WTC11 (cell line): ENCODE results near the gene EPN3. TPM values are rescaled to one million over a fixed set of nuclear protein-coding genes. Genes with fewer than 3 reads are reported as not detected.

Experiments
- ATAC-seq: fragments of 200-7000 bp; cut with Tn5 transposase; 2 replicates; pipeline ENCODE4 v1.10.0; 2021; ENCODE audit warnings: mild to moderate bottlenecking, moderate library complexity
- CTCF ChIA-PET: fragments of 300-600 bp; sonication (Branson Sonifier 250); formaldehyde crosslinking; loops from one replicate; lab custom pipeline; 2021; ENCODE audit warnings: antibody characterized with exemption; lab: Charles Lee
- POLR2A ChIA-PET: fragments of 350-600 bp; sonication (Branson Sonifier 250); formaldehyde crosslinking; loops from one replicate; lab custom pipeline; 2021; ENCODE audit warnings: antibody characterized with exemption; lab: Charles Lee
- DNase-seq: peaks from one replicate; pipeline ENCODE4 v3.0.0; 2021; ENCODE audit warnings: low spot score
- H3K27ac Mint-ChIP-seq: 2 replicates; pipeline ENCODE4 v1.8.0; 2021; ENCODE audit warnings: mixed read lengths
- H3K27me3 Mint-ChIP-seq: 2 replicates; pipeline ENCODE4 v1.8.0; 2021; ENCODE audit warnings: low read depth, mild to moderate bottlenecking, moderate library complexity, mixed read lengths
- H3K36me3 Mint-ChIP-seq: 2 replicates; pipeline ENCODE4 v1.8.0; 2021; ENCODE audit warnings: mixed read lengths
- H3K4me1 Mint-ChIP-seq: 2 replicates; pipeline ENCODE4 v1.8.0; 2022; ENCODE audit warnings: mixed read lengths
- H3K4me3 Mint-ChIP-seq: 2 replicates; pipeline ENCODE4 v1.8.0; 2021; ENCODE audit warnings: mild to moderate bottlenecking, moderate library complexity, mixed read lengths
- H3K9me3 Mint-ChIP-seq: 2 replicates; pipeline ENCODE4 v1.8.0; 2021; ENCODE audit warnings: mixed read lengths
- CBFB ChIP-seq: sonication (generic); formaldehyde crosslinking; IDR thresholded peaks from 2 replicates; pipeline ENCODE4 v1.8.1; 2022; ENCODE audit warnings: mild to moderate bottlenecking, low read depth, missing genetic modification reagents
- ESRRA ChIP-seq: sonication (generic); formaldehyde crosslinking; IDR thresholded peaks from 2 replicates; pipeline ENCODE4 v1.8.1; 2022; ENCODE audit warnings: mild to moderate bottlenecking, missing genetic modification reagents, borderline replicate concordance
- FOXP1 ChIP-seq: sonication (generic); formaldehyde crosslinking; IDR thresholded peaks from 2 replicates; pipeline ENCODE4 v1.8.0; 2022; ENCODE audit warnings: missing genetic modification reagents, mild to moderate bottlenecking, moderate library complexity, borderline replicate concordance
- JUN ChIP-seq: sonication (generic); formaldehyde crosslinking; IDR thresholded peaks from 2 replicates; pipeline ENCODE4 v1.8.0; 2023; ENCODE audit warnings: mild to moderate bottlenecking, missing genetic modification reagents
- OVOL2 ChIP-seq: fragments of 250-450 bp; sonication (Bioruptor Pico); IDR thresholded peaks from 2 replicates; pipeline ENCODE4 v1.9.0; 2021; ENCODE audit warnings: mild to moderate bottlenecking, borderline replicate concordance
- SOX15 ChIP-seq: fragments of 250-450 bp; sonication (Bioruptor Pico); IDR thresholded peaks from 2 replicates; pipeline ENCODE4 v1.9.0; 2021; ENCODE audit warnings: mild to moderate bottlenecking
- TP53 ChIP-seq: sonication (generic); formaldehyde crosslinking; IDR thresholded peaks from 2 replicates; pipeline ENCODE4 v1.8.1; 2023; ENCODE audit warnings: mild to moderate bottlenecking, missing genetic modification reagents
- ZBTB21 ChIP-seq: sonication (generic); formaldehyde crosslinking; IDR thresholded peaks from 2 replicates; pipeline ENCODE4 v1.8.1; 2023; ENCODE audit warnings: mild to moderate bottlenecking, missing genetic modification reagents, borderline replicate concordance
- ZNF121 ChIP-seq: sonication (generic); formaldehyde crosslinking; IDR thresholded peaks from 2 replicates; pipeline ENCODE4 v1.8.0; 2023; ENCODE audit warnings: missing genetic modification reagents
- ZNF232 ChIP-seq: sonication (generic); formaldehyde crosslinking; IDR thresholded peaks from 2 replicates; pipeline ENCODE4 v1.8.0; 2022; ENCODE audit warnings: mild to moderate bottlenecking, missing genetic modification reagents
- ZNF416 ChIP-seq: fragments of 250-450 bp; sonication (Bioruptor Pico); IDR thresholded peaks from 2 replicates; pipeline ENCODE4 v1.9.0; 2021; ENCODE audit warnings: mild to moderate bottlenecking, inconsistent platforms
- total RNA-seq: library from RNA; stranded (reverse); gene quantifications from 3 replicates; pipeline ENCODE4 v1.2.3, GENCODE V29; 2021
- TF ChIP-seq, protein P1 (sequence below): fragments of 250-450 bp; sonication (Bioruptor Pico); IDR thresholded peaks from 2 replicates; pipeline ENCODE4 v1.9.0; 2021; ENCODE audit warnings: mild to moderate bottlenecking
- TF ChIP-seq, protein P2 (sequence below): sonication (generic); formaldehyde crosslinking; IDR thresholded peaks from 2 replicates; pipeline ENCODE4 v1.8.0; 2022; ENCODE audit warnings: mild to moderate bottlenecking, missing genetic modification reagents
- TF ChIP-seq, protein P3 (sequence below): fragments of 250-450 bp; sonication (Bioruptor Pico); IDR thresholded peaks from 2 replicates; pipeline ENCODE4 v1.9.0; 2021; ENCODE audit warnings: mild to moderate bottlenecking
- TF ChIP-seq, protein P4 (sequence below): sonication (generic); formaldehyde crosslinking; IDR thresholded peaks from 2 replicates; pipeline ENCODE4 v1.8.0; 2022; ENCODE audit warnings: mild to moderate bottlenecking, missing genetic modification reagents
- TF ChIP-seq, protein P5 (sequence below): sonication (generic); formaldehyde crosslinking; IDR thresholded peaks from 2 replicates; pipeline ENCODE4 v1.8.1; 2022; ENCODE audit warnings: missing genetic modification reagents, borderline replicate concordance
- TF ChIP-seq, protein P6 (sequence below): sonication (generic); formaldehyde crosslinking; IDR thresholded peaks from 2 replicates; pipeline ENCODE4 v1.8.1; 2023; ENCODE audit warnings: mild to moderate bottlenecking, missing genetic modification reagents

The EPN3 gene
- total RNA-seq, 1 experiment from 2014 or later: 8.8 TPM

DNA sequence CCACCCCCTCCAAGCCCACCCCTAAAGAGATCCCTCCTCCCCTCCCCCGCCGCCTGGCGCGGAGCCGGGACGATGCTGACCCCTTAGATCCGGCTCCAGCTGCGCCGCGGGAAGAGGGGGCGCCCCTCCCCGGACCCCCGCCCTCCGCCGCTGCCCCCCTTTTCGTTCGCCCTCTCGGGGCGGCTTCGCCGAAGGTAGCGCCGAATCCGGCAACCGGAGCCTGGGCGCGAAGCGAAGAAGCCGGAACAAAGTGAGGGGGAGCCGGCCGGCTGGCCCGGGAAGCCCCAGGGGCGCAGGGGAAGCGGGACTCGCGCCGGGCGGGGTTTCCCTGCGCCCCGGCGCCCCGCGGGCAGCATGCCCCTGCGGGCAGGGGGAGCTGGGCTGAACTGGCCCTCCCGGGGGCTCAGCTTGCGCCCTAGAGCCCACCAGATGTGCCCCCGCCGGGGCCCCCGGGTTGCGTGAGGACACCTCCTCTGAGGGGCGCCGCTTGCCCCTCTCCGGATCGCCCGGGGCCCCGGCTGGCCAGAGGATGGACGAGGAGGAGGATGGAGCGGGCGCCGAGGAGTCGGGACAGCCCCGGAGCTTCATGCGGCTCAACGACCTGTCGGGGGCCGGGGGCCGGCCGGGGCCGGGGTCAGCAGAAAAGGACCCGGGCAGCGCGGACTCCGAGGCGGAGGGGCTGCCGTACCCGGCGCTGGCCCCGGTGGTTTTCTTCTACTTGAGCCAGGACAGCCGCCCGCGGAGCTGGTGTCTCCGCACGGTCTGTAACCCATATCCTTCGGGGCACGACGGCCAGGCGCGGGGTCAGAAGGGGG is 28.6 kb downstream of the EPN3 start (continued):
- TF ChIP-seq, protein P1, sequence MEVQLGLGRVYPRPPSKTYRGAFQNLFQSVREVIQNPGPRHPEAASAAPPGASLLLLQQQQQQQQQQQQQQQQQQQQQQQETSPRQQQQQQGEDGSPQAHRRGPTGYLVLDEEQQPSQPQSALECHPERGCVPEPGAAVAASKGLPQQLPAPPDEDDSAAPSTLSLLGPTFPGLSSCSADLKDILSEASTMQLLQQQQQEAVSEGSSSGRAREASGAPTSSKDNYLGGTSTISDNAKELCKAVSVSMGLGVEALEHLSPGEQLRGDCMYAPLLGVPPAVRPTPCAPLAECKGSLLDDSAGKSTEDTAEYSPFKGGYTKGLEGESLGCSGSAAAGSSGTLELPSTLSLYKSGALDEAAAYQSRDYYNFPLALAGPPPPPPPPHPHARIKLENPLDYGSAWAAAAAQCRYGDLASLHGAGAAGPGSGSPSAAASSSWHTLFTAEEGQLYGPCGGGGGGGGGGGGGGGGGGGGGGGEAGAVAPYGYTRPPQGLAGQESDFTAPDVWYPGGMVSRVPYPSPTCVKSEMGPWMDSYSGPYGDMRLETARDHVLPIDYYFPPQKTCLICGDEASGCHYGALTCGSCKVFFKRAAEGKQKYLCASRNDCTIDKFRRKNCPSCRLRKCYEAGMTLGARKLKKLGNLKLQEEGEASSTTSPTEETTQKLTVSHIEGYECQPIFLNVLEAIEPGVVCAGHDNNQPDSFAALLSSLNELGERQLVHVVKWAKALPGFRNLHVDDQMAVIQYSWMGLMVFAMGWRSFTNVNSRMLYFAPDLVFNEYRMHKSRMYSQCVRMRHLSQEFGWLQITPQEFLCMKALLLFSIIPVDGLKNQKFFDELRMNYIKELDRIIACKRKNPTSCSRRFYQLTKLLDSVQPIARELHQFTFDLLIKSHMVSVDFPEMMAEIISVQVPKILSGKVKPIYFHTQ (CRISPR knock-in tag): no peak
- no peak for TF ChIP-seq ZNF416 (CRISPR knock-in tag)
- TF ChIP-seq TP53 (CRISPR knock-in tag): no peak
- TF ChIP-seq, protein P2, sequence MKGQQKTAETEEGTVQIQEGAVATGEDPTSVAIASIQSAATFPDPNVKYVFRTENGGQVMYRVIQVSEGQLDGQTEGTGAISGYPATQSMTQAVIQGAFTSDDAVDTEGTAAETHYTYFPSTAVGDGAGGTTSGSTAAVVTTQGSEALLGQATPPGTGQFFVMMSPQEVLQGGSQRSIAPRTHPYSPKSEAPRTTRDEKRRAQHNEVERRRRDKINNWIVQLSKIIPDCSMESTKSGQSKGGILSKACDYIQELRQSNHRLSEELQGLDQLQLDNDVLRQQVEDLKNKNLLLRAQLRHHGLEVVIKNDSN: no peak

DNA sequence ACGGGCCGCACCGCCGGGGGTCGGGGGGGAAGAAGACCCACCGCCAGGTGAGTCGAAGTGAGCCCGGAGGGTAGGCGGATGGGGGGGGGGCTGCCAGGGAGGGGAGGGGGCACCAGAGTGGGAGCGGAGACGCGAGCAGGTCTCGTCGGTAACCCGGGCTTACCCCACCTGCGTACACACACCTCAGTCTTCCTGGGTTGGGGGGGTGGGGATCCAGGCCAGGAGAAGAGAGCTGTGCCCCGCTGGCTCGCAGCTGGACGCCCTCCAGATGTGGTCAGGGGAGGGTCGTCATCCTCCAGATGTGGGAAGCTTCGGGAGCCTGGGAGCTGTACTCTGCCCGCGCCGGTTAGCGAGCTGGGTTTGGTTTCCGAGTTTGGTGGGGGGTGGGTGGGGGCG is 29.2 kb downstream of the EPN3 start:
- ChIA-PET POLR2A (interaction anchor here (2.5 kb wide), 1 partner anchor 11 kb away, joined by 16 read pairs; no protein-coding TSS in a partner anchor), CTCF (interaction anchor here (0.8 to 7.2 kb wide), 10 partner anchors 9 to 165 kb away, joined by 3 to 135 read pairs (median 8); partner anchors contain the start of gene LRRC59)
- H3K9me3 Mint-ChIP-seq: no peaks in the 10 kb centered on the region
- H3K4me1 Mint-ChIP-seq: peaks cover 43% of the 10 kb centered on the region
- peak overlapping the region; percentile 67 for H3K4me3 Mint-ChIP-seq
- ATAC-seq: no peak
- no peak for DNase-seq
- no peaks in the 10 kb centered on the region for H3K36me3 Mint-ChIP-seq
- peaks cover 83% of the 10 kb centered on the region for H3K27me3 Mint-ChIP-seq
- H3K27ac Mint-ChIP-seq: no peak overlapping the region
- TF ChIP-seq, protein P3, sequence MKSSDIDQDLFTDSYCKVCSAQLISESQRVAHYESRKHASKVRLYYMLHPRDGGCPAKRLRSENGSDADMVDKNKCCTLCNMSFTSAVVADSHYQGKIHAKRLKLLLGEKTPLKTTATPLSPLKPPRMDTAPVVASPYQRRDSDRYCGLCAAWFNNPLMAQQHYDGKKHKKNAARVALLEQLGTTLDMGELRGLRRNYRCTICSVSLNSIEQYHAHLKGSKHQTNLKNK (CRISPR knock-in tag): no peak
- TF ChIP-seq, protein P4, sequence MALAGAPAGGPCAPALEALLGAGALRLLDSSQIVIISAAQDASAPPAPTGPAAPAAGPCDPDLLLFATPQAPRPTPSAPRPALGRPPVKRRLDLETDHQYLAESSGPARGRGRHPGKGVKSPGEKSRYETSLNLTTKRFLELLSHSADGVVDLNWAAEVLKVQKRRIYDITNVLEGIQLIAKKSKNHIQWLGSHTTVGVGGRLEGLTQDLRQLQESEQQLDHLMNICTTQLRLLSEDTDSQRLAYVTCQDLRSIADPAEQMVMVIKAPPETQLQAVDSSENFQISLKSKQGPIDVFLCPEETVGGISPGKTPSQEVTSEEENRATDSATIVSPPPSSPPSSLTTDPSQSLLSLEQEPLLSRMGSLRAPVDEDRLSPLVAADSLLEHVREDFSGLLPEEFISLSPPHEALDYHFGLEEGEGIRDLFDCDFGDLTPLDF (CRISPR knock-in tag): no peak
- no peak for TF ChIP-seq SOX15 (CRISPR knock-in tag)
- TF ChIP-seq CBFB (CRISPR knock-in tag): no peak
- TF ChIP-seq, protein P5, sequence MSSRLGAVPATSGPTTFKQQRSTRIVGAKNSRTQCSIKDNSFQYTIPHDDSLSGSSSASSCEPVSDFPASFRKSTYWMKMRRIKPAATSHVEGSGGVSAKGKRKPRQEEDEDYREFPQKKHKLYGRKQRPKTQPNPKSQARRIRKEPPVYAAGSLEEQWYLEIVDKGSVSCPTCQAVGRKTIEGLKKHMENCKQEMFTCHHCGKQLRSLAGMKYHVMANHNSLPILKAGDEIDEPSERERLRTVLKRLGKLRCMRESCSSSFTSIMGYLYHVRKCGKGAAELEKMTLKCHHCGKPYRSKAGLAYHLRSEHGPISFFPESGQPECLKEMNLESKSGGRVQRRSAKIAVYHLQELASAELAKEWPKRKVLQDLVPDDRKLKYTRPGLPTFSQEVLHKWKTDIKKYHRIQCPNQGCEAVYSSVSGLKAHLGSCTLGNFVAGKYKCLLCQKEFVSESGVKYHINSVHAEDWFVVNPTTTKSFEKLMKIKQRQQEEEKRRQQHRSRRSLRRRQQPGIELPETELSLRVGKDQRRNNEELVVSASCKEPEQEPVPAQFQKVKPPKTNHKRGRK (CRISPR knock-in tag): no peak
- no peak for TF ChIP-seq ZBTB21 (CRISPR knock-in tag)
- TF ChIP-seq ZNF232: no peak
- no peak for TF ChIP-seq JUN (CRISPR knock-in tag)
- no peak for TF ChIP-seq FOXP1 (CRISPR knock-in tag)
- TF ChIP-seq ZNF121 (CRISPR knock-in tag): no peak
- TF ChIP-seq, protein P2: no peak
- TF ChIP-seq ESRRA: no peak
- TF ChIP-seq, protein P6, sequence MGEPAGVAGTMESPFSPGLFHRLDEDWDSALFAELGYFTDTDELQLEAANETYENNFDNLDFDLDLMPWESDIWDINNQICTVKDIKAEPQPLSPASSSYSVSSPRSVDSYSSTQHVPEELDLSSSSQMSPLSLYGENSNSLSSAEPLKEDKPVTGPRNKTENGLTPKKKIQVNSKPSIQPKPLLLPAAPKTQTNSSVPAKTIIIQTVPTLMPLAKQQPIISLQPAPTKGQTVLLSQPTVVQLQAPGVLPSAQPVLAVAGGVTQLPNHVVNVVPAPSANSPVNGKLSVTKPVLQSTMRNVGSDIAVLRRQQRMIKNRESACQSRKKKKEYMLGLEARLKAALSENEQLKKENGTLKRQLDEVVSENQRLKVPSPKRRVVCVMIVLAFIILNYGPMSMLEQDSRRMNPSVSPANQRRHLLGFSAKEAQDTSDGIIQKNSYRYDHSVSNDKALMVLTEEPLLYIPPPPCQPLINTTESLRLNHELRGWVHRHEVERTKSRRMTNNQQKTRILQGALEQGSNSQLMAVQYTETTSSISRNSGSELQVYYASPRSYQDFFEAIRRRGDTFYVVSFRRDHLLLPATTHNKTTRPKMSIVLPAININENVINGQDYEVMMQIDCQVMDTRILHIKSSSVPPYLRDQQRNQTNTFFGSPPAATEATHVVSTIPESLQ (CRISPR knock-in tag): no peak
- TF ChIP-seq OVOL2 (CRISPR knock-in tag): no peak
